AML-193 (cell line): ENCODE results near the gene FKRP.
"Not testable (repeated sequence)": the region's sequence is repeated elsewhere in the genome, so short reads cannot be mapped to it uniquely, and the experiment has no call there.

Experiments used
- DNase-seq, 2 experiments: peaks; one replicate each; lab custom pipeline; 2025; lab: John Stamatoyannopoulos, UW

FKRP gene

GRCh38 chr19:46786236-46787039 is 40.6 kb downstream of the FKRP start:
- DNase-seq: peak; percentile 82 to 88

DNA sequence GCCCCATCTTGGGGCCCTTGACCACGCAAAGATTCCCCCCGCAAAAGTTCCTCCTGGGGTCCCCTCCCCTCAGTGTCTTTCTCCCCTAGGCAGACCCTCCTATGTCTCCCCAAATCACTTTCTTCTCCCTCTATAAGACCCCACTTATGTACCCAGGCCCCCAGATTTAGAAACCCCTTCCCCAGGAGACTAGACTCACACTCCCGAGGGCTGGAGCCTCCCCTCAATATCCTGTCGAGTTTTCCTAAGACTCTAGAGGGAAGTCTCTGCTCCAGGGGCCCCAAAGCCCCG is 41.1 kb downstream of the FKRP start:
- DNase-seq: no peak

DNA sequence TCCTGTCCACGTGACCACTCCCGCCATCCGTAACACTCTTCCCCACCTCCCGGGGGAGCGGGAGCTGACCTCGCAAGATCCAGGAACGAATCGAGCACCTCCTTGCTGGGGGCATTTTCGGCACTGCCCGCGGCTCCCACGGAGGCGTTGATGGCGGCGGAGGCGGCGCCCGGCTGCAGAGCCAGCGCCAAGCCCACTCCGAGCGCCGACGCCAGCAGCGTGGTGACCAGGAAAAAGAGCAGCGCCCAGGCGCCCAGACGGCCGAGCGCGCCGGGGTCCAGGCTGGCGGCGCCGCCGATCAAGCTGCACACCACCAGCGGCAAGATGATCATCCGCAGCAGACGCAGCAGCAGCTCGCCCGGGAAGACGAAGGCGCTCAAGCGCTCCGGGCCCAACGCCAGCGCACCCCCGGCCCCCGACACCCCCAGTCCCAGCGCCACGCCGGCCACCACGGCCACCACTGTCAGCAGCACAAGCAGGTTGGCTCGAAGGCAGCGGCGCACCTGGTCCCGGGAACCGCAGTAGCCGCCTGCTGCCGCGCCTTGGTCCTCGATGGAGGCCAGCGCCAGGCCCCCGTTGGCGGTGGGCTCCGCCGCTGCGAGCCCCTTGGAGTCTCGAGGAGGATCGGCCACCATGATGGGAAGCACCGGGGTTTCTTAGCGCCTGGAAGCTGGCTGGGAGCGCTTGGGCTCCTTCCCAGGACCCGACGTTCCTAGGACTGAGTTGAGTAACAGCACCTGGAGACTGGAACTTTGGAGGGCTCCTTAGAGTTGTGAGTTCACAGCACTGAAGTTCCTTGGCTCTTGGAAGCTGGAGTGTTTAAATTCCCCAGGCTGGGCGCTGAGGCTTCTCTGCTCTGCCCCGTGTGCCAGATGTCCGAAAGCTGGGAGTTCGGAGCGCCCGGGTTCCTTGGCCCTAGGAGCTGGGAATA is 41.7 kb downstream of the FKRP start:
- DNase-seq: no peak

DNA sequence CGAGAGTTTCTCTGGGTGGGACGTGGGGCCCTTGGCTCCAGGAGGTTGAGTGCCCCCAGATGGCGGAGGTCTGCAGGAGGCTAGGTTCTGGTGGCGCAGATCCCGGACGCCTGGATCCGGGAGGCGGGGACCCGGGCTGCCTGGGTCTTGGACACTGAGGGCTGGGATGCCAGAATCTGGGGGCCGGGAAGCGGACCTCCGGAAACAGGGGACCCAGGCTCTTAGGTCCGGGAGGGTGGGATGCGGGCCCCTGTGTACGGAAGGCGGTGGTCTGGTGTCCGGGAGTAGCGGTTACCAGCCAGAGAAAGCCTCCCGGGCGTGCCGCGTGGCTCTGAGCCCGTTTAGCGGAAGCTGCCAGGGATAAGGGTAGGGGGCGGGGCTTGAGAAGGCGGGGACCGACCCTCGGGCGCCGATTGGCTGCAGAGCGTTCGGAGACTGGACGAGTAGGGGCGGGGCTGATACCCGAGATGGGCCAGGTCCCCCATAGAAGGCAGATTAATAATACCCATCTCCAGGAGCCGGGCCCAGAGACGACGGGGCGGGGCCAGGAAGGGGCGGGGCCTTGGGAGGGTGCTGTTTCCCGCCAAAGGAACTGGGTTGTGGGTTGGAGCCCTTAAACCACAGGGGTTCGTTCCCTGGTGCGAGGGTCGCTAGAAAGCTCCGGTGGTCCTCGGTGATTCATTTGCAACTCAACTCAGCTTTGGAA is 42.6 kb downstream of the FKRP start, which contains the start of gene SLC1A5:
TSS of gene SLC1A5 (minus strand) at position 333 of the 706 bp plus-strand sequence. CDS start 629 bp downstream, outside the sequence.
- DNase-seq: peak; percentile 91 to 92

DNA sequence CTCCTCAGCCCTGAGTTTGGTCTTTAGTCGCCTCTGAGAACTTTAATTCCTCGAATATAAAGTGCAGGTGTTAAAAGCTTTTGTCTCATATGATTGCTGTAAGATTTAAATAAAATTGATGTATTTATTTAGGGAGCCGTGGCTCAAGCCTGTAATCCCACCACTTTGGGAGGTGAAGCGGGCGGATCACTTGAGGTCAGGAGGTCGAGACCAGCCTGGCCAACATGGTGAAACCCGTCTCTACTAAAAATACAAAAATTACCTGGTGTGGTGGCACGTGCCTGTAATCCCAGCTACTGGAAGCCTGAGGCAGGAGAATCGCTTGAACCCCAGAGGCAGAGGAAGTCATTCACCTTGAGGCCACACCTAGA is 43.1 kb downstream of the FKRP start:
- no peak for DNase-seq

GRCh38 chr19:46789371-46789770 is 43.5 kb downstream of the FKRP start:
- no peak for DNase-seq

DNA sequence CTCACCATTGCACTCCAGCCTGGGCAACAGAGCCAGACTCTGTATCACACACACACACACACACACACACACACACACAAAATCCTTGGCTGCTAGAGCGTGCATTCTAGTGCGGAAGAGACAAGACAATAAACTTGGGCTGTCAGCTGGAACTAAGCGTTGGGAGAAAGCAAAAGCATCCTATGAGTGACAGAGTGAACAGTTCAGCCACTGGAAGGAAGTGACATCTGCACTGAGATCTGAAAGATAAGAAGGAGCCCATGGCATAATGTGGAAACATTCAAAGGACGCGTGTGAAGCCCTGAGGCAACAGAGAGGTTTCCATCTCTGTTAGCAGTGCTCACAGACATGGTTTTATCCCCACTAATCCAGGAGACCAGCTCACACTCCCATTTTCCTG is 46.1 kb downstream of the FKRP start:
- peak; percentile 59 to 71 for DNase-seq

DNA sequence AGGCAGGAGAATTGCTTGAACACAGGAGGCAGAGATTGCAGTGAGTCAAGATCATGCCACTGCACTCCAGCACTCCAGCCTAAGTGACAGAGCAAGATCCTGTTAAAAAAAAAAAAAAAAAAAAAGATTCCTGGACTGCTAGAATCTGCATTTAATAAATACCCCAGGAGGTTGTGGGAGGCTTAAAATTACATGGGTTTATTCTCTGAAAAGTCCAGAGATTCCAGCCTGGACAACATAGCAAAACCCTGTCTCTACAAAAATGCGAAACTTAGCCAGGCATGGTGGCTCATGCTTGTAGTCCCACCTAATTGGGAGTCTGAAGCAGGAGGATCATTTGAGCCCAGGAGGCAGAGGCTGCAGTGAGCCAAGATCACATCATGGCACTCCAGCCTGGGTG is 52.0 kb downstream of the FKRP start:
- no peak for DNase-seq

- no peak for DNase-seq
These were observed 52.9 kb downstream of the FKRP start for GRCh38 chr19:46798713-46799112.

DNA sequence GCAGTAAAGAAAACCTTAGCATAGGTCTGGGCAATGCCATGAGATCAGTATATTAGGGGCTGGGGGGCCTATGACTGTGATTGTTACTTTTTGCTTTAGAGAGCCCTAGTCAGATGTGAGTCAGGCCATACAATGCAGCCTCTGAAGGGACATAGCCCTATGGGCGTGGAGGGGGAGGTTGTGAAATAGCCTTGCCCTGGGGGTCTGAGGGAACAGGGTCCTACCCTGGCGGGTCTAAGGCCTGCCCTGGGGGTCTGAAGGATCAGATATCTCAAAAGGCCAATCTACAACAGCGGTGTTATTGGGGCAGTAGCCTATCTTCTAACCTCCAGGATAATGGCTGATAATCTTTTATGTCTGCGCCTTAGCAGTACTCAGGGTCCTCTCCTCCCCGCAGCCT is 56.3 kb downstream of the FKRP start:
- DNase-seq: no peak

GRCh38 chr19:46803555-46803954 is 57.7 kb downstream of the FKRP start:
- no peak for DNase-seq

DNA sequence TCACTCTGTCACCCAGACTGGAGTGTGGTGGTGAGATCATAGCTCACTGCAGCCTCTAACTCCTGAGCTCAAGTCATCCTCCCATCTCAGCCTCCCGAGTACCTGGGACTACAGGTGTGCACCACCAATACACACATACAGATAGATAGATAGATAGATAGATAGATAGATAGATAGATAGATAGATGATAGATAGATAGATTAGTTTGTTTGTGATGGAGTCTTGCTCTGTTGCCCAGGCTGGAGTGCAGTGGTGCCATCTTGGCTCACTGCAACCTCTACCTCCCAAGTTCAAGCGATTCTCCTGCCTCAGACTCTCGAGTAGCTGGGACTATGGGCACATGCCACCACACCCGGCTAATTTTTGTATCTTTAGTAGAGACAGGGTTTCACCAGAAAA is 58.6 kb downstream of the FKRP start:
- not testable (repeated sequence) for DNase-seq

- no peak for DNase-seq
These were observed 60.8 kb downstream of the FKRP start for GRCh38 chr19:46806656-46807055.
